Fibroblast of skin of right biceps (primary cell): ENCODE results near the gene CCT5.
A peak's percentile ranks its signal among the peaks of the same experiment; 100 is the strongest.

Experiments
- DNase-seq: peaks from one replicate; pipeline ENCODE4 v3.0.0-alpha.2; 2013

The CCT5 gene

DNA sequence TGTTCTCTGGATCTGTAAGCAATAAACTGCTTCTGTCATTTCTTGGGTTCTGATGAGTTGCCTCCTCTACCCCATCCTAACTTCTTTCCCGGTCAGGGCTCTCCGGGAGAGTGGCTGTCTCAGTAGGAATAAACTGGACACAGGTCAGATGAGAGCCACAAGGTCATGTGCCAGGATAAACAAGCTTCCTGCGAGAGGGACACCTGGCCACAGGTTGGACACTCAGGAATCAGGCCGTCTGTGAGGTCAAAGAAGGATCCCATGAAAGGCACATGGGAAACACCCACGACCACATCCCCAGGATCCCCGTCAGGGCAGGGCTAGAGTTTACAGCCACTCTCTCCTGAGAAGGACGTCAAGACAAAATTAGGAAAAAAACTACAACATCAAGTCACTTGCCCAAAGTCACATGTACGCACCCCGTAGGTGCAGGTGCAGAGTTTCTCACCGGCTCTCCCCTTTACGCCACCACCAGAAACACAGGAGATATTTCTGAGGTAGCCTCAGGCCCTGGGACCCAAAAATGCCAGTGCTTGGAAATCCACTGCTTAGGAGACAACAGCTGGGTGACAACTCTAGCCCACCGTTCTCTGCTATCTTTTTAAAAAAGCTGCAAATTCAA, 28.7 kb downstream of the CCT5 start:
- DNase-seq: no peak

DNA sequence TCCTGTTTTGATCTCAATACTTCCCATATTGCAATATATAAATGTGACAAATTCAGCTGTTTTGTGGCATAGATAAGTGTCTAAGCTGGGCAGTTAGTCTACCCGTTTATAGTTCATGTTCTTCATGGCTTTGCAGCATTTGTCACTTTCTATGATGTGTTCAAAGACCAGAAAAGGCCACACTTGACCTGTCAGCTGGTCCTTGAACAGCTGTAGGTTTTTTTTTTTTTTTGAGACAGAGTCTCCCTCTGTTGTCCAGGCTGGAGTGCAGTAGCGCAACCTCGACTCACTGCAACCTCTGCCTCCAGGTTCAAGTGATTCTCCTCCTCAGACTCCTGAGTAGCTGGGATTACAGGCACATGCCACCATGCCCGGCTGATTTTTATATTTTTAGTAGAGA, 29.2 kb downstream of the CCT5 start:
- DNase-seq: no peak

DNA sequence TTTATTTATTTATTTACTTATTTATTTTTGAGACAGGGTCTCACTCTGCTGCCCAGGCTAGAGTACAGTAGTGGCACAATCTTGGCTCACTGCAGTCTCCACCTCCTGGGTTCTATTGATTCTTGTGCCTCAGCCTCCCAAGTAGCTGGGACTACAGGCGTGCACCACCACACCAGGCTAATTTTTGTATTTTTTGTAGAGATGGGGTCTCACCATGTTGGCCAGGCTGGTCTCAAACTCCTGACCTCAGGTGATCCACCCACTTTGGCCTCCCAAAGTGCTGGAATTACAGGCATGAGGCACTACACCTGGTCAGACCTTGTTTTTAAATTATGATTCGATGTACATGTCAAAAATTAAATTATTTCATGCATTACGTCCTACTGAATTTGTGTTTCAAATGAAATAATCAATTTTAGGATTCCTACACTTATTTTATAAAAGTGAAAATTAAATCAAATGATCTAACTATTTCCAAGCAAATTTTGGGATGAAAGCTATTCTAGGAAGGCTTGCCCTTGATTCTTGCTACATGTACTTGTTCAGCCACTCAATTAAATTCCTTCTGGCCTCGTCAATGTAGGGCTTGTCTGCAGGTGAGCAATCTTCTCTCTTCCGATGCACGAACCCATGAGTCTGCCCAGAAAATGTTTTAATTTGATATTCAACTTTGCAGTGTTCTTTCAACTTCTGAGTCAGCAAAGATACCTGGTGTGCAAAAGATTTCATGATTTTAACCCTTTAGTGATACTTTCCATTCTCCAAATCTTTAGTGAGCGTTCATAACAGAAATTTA, 30.0 kb downstream of the CCT5 start:
- no peak for DNase-seq

DNA sequence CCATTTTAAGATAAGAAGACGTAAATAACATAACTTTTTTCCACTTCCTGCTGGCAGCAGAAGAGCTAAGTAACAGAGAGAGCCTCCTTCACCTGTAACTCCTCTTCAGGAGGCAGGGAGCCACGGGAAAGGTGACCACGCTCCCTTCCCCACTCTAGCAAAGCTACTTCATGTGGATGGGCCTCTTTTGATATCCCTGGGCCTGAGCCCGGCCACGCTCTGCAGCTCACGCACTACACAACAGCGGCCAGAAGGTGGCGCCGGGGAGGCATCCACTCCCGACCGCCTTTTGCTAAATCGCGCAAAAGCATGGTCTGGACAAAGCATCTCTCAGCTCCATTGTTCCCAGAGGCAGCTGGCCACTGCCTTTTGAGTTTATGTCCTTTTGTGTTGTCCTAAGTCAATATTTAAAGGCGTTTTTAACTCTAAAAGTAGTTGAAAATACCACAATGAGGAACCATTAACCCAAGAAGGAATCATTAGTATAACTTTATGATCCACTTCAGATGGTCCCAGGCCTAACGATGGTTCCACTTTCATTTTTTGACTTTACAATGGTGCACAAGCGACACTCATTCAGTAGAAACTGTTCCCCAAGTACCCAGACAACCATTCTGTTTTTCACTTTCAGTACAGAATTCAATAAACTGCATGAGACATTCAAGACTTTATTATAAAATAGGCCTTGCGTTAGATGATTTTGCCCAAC, 34.0 kb downstream of the CCT5 start:
- DNase-seq: peak; percentile 70

DNA sequence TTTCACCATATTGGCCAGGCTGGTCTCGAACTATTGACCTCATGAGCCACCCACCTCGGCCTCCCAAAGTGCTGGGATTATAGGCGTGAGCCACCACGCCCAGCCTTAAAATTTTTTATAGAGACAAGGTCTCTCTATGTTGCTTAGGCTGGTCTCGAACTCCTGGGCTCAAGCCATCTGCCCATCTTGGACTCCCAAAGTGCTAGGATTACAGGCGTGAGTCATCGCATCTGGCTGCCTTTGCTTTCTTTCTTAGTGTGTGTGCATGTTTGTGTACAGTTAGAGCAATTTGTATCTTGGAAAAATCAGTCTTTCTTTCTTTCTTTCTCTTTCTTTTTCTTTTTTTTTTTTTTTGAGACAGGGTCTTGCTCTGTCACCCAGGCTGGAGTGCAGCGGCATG, 35.3 kb downstream of the CCT5 start:
- peak; percentile 48 for DNase-seq

DNA sequence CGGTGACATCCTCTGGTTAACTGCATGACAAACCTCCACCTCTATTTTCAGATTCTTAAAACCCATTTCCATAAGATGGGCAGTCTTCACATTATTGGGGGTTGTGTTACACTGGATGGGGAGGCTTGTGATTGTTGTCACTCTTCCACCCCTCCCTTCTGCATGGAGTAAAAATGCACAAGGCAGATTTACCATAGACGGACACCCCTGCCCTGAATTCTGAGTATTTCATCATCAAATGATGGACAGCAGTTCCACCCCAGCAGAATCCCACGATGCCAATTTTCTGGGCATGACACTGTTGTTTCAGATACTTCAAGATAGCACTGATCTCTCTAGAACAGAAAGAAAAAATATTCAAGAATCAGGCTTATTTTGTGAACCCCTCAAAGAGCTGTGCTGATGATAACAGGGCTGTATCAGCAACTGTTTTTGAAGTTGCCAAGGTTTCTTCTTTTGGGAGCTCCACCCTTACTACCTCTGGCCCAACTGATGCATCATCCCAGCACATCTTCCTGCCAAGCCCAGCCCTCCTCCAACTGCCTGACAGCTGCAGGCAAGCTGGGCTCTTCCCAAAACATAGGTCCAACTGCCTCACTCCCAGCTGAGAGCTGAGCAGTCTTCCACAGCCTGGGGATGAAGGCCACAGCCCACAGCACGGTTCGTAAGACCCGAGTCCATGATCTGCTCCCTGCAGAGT, 36.2 kb downstream of the CCT5 start:
- no peak for DNase-seq

DNA sequence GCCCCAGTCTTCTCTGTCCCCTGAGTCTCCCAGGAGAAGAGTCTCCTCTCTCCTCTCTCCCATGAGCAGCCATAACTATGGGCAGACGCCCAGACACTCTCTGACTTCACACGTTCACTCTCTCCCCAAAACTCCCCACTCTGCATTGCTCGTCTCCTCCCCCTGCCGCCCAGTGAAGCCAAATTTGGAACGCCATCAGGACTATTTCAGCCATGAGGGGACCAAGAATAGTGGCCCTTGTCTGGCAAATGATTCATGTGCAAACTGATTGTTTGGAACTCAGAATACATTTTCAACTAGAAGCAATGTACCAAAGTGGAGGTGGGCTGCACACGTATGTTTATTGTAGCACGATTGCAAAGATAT, 36.8 kb downstream of the CCT5 start:
- DNase-seq: no peak

DNA sequence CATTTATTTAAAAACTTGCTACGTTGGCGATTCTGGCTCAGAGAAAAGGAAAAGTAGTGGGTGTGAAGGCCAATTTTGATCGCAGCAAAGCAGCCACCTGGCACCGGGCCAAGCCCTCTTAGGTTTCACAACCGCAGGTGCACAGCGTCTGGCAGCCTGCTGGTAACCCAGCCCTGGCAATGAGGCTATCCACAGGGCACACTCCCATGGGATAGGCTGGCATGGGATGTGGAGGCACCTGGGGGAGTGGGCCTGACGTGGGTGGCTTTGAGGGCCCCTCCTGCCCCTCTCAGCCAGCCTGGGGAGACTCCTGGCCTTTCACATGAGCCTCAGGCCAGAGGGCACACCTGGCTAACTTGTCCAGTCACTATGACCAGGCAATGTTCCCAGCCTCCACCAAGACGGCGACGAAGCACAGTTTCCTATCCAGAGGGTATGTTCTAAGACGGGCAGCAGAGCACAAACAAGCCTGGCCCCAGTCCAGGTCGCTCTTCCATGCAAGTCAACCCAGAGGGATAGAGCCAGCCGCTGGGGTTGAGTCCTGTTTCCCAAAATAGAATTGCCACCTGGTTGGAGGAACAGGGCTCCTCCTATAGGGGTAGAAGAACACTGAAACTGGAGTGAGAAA, 38.6 kb downstream of the CCT5 start:
- no peak for DNase-seq

DNA sequence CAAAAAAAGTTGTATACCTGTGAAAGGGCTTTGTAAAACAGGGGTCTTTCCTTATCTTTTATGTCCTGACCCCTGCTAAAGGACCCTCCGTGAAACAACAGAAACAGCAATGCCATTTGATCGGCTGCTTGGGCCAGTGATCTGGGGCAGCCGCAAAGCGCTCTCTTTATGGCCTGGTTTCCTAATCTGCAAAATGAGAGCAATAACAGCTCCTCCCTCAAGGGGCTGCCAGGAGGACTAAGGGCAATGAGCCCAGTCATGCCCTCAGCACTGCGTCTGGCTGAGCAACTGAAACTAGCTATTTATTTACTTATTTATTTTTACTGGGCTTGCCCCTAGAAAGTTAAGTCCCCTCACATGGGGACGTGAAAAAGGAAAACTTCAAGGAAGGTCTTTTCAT, 39.3 kb downstream of the CCT5 start:
- no peak for DNase-seq

DNA sequence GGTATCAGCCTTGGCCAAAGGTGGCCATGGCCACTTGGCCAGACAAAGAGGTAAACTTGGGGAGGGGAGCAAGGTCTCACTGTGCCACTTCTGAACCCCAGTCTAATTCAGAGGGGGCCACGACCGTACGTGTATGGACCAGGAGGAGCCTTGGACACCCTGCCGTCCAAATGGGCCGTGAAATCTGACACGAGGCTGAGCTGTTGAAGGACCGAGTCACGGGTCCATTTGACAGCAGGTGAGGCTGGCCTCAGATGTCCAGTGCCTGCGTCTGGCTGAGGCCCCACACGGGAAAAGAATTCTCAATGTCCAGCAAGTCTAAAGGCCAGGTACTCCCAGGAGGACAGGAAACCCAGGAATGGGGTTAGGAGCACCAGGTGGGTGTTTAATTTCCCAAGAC, 39.9 kb downstream of the CCT5 start:
- DNase-seq: no peak

DNA sequence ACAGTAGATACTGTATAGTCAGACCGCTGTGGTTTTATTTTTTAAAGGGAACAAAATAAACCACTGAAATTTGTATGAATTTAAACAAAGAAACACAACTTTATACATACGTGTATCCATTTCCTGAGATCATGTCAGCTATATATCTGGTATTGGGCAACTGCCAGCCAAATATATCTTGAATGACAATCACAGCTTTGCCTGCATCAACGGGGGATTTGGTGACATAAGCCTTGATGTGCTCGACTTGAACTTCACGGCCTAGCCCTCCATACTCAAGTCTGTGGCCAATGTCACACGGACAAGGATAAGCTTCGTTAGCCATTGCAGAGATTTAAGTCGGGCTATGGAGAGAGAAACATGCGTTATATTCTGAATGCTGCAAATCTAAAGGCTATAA, 40.4 kb downstream of the CCT5 start:
- DNase-seq: no peak

DNA sequence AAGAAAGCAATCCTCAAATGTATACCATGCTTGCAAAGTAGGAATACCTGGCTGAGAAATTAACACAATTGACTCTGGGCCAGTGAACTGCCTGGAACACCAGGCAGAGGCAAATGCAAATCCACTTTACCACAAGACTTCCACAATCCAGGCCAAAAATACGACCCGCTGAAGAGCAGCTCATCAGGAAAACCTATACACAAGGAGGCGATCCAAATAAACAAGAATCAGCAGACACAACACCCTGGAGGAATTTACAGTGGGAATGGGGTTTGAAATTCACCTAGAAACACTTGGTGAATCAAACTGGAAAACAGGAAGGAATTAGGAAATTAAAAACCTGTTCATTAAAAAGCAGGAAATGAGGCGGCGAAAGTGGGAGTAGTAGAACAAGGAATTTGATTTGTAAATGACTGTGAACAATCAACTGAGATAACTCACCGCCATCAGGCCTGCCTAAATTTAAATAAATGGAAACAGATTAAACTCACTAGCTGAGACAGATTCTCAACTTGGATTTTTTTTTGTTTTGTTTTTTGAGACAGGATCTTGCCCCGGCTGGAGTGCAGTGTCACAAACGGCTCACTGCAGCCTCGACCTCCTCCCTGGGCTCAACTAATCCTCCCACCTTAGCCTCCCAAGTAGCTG, 41.7 kb downstream of the CCT5 start:
- no peak for DNase-seq

DNA sequence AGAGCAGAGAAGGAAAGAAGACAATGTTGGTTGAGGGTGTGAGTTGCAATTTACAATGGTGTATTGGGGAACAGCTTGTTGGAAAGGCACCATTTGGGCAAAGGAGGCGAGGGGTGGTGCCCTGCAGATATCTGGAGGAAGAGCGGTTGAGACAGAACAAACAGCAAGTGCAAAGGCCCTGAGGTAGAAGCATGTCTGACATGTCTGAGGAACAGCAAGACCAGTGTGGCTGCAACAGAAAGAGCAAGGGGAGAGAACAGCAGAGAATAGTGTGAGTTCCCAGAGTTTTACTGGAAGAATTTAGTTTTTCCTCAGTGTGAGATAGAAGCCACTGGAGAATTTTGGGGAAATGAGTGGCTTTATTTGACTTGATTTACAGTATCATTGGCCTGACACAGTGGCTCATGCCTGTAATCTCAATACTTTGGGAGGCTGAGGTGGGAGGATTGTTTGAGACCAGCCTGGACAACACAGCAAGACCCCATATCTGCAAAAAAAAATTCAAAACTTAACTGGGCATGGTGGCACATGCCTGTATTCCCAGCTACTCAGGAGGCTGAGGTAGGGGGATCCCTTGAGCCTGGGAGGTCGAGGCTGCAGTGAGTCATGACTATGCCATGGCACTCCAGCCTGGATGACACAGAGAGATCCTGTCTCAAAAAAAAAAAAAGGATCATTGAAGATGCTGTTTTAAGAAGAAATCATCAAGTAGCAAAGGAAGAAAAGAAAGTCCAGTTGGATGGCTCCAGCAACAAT, 44.0 kb downstream of the CCT5 start:
- DNase-seq: peak; percentile 34

DNA sequence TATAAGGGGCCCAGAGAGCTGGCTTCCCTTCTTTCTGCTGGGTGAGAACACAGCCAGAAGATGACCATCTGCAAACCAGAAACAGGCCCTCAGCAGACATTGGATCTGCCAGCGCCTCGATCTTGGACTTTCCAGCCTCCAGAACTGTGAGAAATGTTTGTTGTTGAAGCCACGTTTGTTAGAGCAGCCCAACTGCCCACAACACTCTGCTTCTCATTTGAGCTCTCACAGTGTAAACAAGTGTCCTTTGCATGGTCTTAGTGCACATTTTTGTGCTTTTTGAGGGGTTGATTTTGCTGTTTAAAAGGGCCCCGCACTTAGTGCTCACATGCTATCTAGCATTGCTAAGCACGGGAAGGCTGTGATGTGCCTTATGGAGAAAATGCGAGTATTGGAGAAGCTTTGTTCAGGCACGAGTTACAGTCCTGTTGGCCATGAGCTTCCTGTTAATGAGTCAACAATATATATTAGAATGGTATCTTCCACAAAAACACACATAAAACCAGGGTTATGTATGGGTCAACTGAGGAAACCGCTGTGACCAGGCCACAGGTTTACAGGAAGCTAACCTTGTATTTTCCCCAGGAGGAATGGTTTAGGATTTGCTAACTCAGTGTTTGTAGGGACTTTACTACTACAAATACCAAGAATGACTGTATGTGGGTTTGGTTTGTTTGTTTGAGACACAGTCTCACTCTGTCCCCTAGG, 45.7 kb downstream of the CCT5 start:
- no peak for DNase-seq

DNA sequence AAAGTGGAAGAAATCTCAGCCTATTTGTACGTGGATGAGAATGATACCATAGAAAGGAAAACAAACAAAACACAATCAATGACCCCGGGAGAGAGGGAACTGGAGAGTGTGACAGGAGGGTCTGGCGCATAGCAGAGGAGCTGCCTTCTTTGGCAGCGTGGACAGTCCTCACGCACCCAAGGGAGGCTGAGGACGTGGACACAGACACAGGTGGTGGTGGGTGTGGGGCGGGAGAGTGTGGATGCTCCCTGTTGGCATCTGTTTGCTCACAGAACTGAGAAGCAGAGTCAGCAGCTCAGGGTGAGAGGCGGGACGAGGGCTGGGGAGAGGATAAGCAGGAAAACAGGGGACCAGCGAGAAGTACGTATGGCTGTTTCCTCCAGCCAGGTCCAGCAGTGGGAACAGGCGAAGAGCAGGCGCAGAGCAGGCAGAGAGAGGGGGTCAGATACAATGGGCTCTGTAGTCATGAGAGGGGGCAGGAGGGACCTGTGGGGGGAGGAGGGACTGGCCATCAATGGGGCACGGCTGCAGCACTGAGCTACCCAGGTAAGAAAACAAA, 47.6 kb downstream of the CCT5 start:
- no peak for DNase-seq

DNA sequence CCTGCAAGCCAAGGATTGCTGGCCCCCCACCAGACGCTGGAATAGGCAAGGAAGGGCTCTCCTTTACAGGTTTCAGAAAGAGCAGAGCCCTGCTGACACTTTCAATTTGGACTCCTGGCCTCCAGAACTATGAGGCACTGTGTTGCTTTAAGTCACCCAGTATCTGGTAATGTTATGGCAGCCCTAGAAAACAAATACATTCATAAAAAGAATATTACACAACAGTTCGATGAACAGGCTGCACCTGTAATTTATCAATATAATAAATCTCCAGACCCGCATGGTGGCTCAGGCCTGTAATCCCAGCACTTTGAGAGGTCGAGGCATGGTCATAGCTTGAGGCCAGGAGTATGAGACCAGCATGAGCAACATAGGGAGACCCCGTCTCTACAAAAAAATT, 50.2 kb downstream of the CCT5 start:
- DNase-seq: no peak

DNA sequence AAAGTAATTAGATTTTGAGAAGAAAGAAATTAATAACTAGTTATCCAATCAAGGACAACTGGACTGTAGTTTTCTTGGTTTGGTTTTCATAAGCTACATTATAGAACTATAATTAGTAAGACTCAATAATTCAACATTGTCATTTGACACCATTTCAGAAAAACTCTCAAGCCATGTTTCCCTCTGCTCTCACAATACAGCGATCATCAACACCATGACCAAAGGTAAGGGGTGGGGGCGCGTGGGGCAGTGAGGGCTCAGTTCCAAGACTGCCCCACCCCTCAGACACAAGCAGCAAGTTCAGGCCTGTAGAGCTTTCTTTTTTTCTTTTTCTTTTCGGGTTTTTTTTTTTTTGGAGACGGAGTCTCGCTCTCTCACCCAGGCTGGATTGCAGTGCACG, 51.2 kb downstream of the CCT5 start:
- no peak for DNase-seq

DNA sequence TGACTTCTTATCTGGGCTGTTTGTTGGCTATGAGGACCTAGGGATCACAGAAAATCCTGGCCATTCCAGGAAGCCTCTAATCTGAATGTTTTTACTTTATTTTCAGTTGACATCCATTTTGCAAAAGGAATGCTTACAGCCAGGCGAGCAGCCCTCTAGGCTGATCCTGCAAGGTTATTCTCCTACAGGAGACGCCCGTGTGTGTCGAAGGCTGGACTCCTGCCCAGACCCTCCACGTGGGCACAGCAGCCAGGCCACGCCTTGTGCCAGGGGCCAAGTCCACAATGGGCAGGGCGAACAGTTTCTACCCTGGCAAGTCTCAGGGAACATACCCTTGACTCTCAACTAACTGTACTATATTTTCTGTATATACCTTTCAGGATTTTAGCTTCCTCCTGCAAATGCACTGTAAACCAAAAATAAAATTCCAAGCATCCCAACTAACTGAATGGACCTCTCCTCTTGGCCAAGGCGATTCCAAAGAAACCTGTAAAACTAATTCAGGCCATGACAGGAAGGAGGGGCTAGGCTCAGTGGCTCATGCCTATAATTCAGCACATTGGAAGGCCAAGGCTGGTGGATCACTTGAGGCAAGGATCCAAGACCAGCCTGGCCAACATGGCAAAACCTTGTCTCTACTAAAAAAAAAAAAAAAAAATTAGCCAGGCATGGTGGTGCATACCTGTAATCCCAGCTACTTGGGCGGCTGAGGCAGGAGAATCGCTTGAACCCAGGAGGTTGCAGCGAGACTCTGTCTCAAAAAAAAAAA, 51.9 kb downstream of the CCT5 start:
- no peak for DNase-seq

DNA sequence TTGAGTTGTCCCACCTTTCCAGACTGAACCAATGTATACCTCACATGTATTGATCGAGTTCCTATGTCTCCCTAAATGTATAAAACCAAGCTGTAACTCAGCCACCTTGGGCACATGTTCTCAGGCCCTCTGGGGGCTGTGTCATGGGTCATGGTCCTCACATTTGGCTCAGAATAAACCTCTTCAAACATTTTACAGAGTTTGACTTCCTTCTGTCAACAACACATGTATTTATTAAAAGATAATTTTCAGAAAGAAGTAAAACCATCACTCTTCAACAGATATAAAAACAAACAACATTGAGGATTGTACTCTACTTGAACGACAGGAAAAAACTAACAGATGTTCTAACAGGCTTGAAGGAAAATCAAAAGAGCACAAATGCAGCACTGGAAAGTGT, 53.1 kb downstream of the CCT5 start:
- DNase-seq: no peak

DNA sequence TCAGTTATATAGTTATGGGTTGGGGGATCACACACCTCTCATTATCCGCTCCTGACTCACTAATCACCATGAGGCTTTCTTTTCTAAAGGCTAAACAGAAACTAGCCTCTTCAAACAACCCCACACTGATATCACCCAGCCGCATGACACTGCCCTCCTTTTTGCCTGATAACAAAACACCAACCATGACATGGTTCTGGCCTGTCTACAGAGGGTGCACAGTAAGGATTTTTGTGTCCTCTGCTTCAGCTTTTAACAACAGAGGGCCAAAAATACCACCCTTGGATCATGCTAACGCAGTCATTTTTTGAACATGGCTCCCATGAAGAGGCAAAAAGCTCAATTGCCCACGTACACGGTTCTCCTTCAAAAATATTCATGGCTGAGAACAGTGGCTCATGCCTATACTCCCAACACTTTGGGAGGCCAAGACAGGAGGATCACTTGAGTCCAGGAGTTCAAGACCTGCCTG, 53.7 kb downstream of the CCT5 start:
- DNase-seq: no peak
